Type B pancreatic cell (in vitro differentiated cells): ENCODE results near the gene EML1. TPM values are rescaled to one million over a fixed set of nuclear protein-coding genes. Genes with fewer than 3 reads are reported as not detected.

Source experiments
- DNase-seq: peaks from one replicate; pipeline ENCODE4 v3.0.0; 2021; ENCODE audit warnings: mixed read lengths; ENCODE audit not compliant: unreplicated experiment; ENCODE audit errors: extremely low spot score
- H3K27ac Mint-ChIP-seq: 2 replicates; pipeline ENCODE4 v1.8.0; 2021; ENCODE audit warnings: mild to moderate bottlenecking, mixed read lengths
- H3K27me3 Mint-ChIP-seq: 2 replicates; pipeline ENCODE4 v1.8.0; 2021; ENCODE audit warnings: mixed read lengths
- H3K36me3 Mint-ChIP-seq: 2 replicates; pipeline ENCODE4 v1.8.0; 2021; ENCODE audit warnings: mixed read lengths
- H3K4me1 Mint-ChIP-seq: one replicate; pipeline ENCODE4 v1.8.0; 2021; ENCODE audit warnings: mixed read lengths; ENCODE audit not compliant: unreplicated experiment
- H3K4me3 Mint-ChIP-seq: 2 replicates; pipeline ENCODE4 v1.8.0; 2021; ENCODE audit warnings: mild to moderate bottlenecking, mixed read lengths
- H3K9me3 Mint-ChIP-seq: 2 replicates; pipeline ENCODE4 v1.8.0; 2021; ENCODE audit warnings: mixed read lengths
- CTCF ChIP-seq: fragments of 200-600 bp; sonication (generic); conservative IDR thresholded peaks from 2 replicates; pipeline ENCODE4 v1.5.0; 2021; ENCODE audit warnings: antibody characterized with exemption, mild to moderate bottlenecking
- total RNA-seq: library from RNA; stranded (reverse); gene quantifications from 2 replicates; pipeline ENCODE4 v1.2.1, GENCODE V29; 2021; ENCODE audit warnings: low replicate concordance

The EML1 gene
- total RNA-seq, 1 donor from 2014 or later = 45.7 TPM

- Mint-ChIP-seq H3K36me3 (peaks cover 4% of the 10 kb centered on the region), H3K27me3 (no peaks in the 10 kb centered on the region), H3K9me3 (no peaks in the 10 kb centered on the region), H3K4me3 (no peak overlapping the region), H3K27ac (no peak overlapping the region), H3K4me1 (peaks cover 10% of the 10 kb centered on the region)
- DNase-seq = no peak
- no peak for TF ChIP-seq CTCF
Observed at GRCh38 chr14:99831303-99831702, 38.1 kb downstream of the EML1 start.

GRCh38 chr14:99831903-99832685 lies 38.9 kb downstream of the EML1 start:
- H3K9me3 Mint-ChIP-seq = no peaks in the 10 kb centered on the region
- H3K4me1 Mint-ChIP-seq = peaks cover 6% of the 10 kb centered on the region
- no peak overlapping the region for H3K4me3 Mint-ChIP-seq
- H3K36me3 Mint-ChIP-seq = no peaks in the 10 kb centered on the region
- no peak overlapping the region for H3K27ac Mint-ChIP-seq
- no peak for TF ChIP-seq CTCF
- no peaks in the 10 kb centered on the region for H3K27me3 Mint-ChIP-seq
- no peak for DNase-seq

- TF ChIP-seq CTCF = no peak
- Mint-ChIP-seq H3K27me3 (no peaks in the 10 kb centered on the region), H3K36me3 (no peaks in the 10 kb centered on the region), H3K27ac (no peak overlapping the region), H3K4me1 (peaks cover 24% of the 10 kb centered on the region), H3K4me3 (no peak overlapping the region), H3K9me3 (no peaks in the 10 kb centered on the region)
- DNase-seq = no peak
Observed at GRCh38 chr14:99837822-99838221, 44.6 kb downstream of the EML1 start.

GRCh38 chr14:99838639-99839134 lies 45.5 kb downstream of the EML1 start:
- H3K27me3 Mint-ChIP-seq = no peaks in the 10 kb centered on the region
- H3K4me1 Mint-ChIP-seq = peaks cover 24% of the 10 kb centered on the region
- peak overlapping the region; percentile 50 for H3K4me3 Mint-ChIP-seq
- TF ChIP-seq CTCF = no peak
- no peak for DNase-seq
- no peaks in the 10 kb centered on the region for H3K9me3 Mint-ChIP-seq
- peak overlapping the region; percentile 62 for H3K27ac Mint-ChIP-seq
- H3K36me3 Mint-ChIP-seq = no peaks in the 10 kb centered on the region

- Mint-ChIP-seq H3K9me3 (no peaks in the 10 kb centered on the region), H3K27me3 (no peaks in the 10 kb centered on the region), H3K4me3 (no peak overlapping the region), H3K27ac (no peak overlapping the region), H3K4me1 (peaks cover 24% of the 10 kb centered on the region), H3K36me3 (no peaks in the 10 kb centered on the region)
- no peak for DNase-seq
- no peak for TF ChIP-seq CTCF
Observed at GRCh38 chr14:99839696-99840095, 46.5 kb downstream of the EML1 start.
